HG03575 (cell line): ENCODE results near the gene SLC38A8.

ENCODE experiments used
- ATAC-seq: cut with Tn5 transposase; IDR thresholded peaks from one replicate; pipeline ENCODE4 v1.9.1; 2021; ENCODE audit not compliant: unreplicated experiment, insufficient number of reproducible peaks, low FRiP score; ENCODE audit errors: extremely low read depth

Gene SLC38A8

GRCh38 chr16:84009282-84009681 is 33.3 kb downstream of the SLC38A8 start:
- ATAC-seq = no peak

GRCh38 chr16:84007965-84008364 is 34.6 kb downstream of the SLC38A8 start:
- no peak for ATAC-seq

- no peak for ATAC-seq
Measured at GRCh38 chr16:84007520-84007919, 35.1 kb downstream of the SLC38A8 start.

GRCh38 chr16:84005391-84005790 is 37.2 kb downstream of the SLC38A8 start:
- no peak for ATAC-seq

- ATAC-seq = no peak
Measured at GRCh38 chr16:84004442-84004841, 38.2 kb downstream of the SLC38A8 start.

- no peak for ATAC-seq
Measured at GRCh38 chr16:84003038-84003437, 39.6 kb downstream of the SLC38A8 start.

GRCh38 chr16:84001726-84002125 is 40.9 kb downstream of the SLC38A8 start:
- no peak for ATAC-seq

- ATAC-seq = no peak
Measured at GRCh38 chr16:84000989-84001642, 41.5 kb downstream of the SLC38A8 start.

GRCh38 chr16:83998091-83998490 is 44.5 kb downstream of the SLC38A8 start:
- ATAC-seq = no peak

GRCh38 chr16:83996481-83997252 is 45.9 kb downstream of the SLC38A8 start:
- no peak for ATAC-seq

- no peak for ATAC-seq
Measured at GRCh38 chr16:83995754-83996153, 46.8 kb downstream of the SLC38A8 start.

GRCh38 chr16:83994703-83995102 is 47.9 kb downstream of the SLC38A8 start:
- no peak for ATAC-seq

GRCh38 chr16:83994087-83994486 is 48.5 kb downstream of the SLC38A8 start:
- ATAC-seq = no peak

GRCh38 chr16:83992624-83993023 is 50.0 kb downstream of the SLC38A8 start:
- ATAC-seq = no peak

- no peak for ATAC-seq
Measured at GRCh38 chr16:83990492-83990891, 52.1 kb downstream of the SLC38A8 start.

GRCh38 chr16:83989300-83989699 is 53.3 kb downstream of the SLC38A8 start:
- ATAC-seq = no peak

- ATAC-seq = no peak
Measured at GRCh38 chr16:83983491-83983890, 59.1 kb downstream of the SLC38A8 start.

GRCh38 chr16:83981799-83982198 is 60.8 kb downstream of the SLC38A8 start:
- ATAC-seq = no peak

- no peak for ATAC-seq
Measured at GRCh38 chr16:83980794-83981193, 61.8 kb downstream of the SLC38A8 start.

- no peak for ATAC-seq
Measured at GRCh38 chr16:83979441-83979840, 63.2 kb downstream of the SLC38A8 start.
